Spleen (tissue), 11 donors: ENCODE measurements around the gene MISFA. TPM values are rescaled to one million over a fixed set of nuclear protein-coding genes. Genes with fewer than 3 reads are reported as not detected.

ENCODE experiments used
- DNase-seq: peaks from one replicate; pipeline ENCODE4 v3.0.0-alpha.2; 2020
- H3K27ac ChIP-seq, 8 donors: fragments of 200-600 bp; sonication (generic) in 7 of 8; 1 replicate in 4 of 8; 2 replicates in 4 of 8; pipeline versions ENCODE4 v1.5.0 to v1.8.0; 2016 to 2021; ENCODE audit warnings: inconsistent platforms in 4 of 8, mild to moderate bottlenecking in 4 of 8, moderate library complexity in 1 of 8
- H3K27me3 ChIP-seq, 7 donors: fragments of 200-600 bp; sonication (generic) in 6 of 7; replicated peaks in 1 of 7; 1 replicate in 4 of 7; 2 replicates in 3 of 7; pipeline versions ENCODE4 v1.5.0 to v1.8.0; 2016 to 2021; ENCODE audit warnings: inconsistent platforms in 3 of 7, mild to moderate bottlenecking in 1 of 7
- H3K36me3 ChIP-seq, 6 donors: fragments of 200-600 bp; sonication (generic) in 5 of 6; 1 replicate in 4 of 6; 2 replicates in 2 of 6; pipeline versions ENCODE4 v1.5.0 to v1.8.0; 2016 to 2021; ENCODE audit warnings: inconsistent platforms in 2 of 6
- H3K4me1 ChIP-seq, 6 donors: fragments of 200-600 bp; sonication (generic) in 5 of 6; 1 replicate in 3 of 6; 2 replicates in 3 of 6; pipeline versions ENCODE4 v1.5.0 to v1.8.0; 2016 to 2021; ENCODE audit warnings: inconsistent platforms in 3 of 6
- H3K4me3 ChIP-seq, 8 donors: fragments of 200-600 bp; sonication (generic) in 7 of 8; 1 replicate in 4 of 8; 2 replicates in 4 of 8; pipeline versions ENCODE4 v1.5.0 to v1.8.0; 2016 to 2021; ENCODE audit warnings: inconsistent platforms in 4 of 8, mild to moderate bottlenecking in 4 of 8, moderate library complexity in 2 of 8
- H3K9me3 ChIP-seq, 8 donors: fragments of 200-600 bp; sonication (generic) in 7 of 8; 1 replicate in 4 of 8; 2 replicates in 4 of 8; pipeline versions ENCODE4 v1.5.0 to v1.8.0; 2016 to 2021; ENCODE audit warnings: inconsistent platforms in 4 of 8
- POLR2A ChIP-seq, 3 donors: fragments of 450-650 bp; IDR thresholded peaks; one replicate each; pipeline ENCODE4 v1.5.1; 2017; ENCODE audit warnings: antibody characterized with exemption in 3 of 3, mild to moderate bottlenecking in 1 of 3
- POLR2AphosphoS5 ChIP-seq, 3 donors: sonication (generic); formaldehyde crosslinking; IDR thresholded peaks; one replicate each; pipeline ENCODE4 v1.5.1; 2017; ENCODE audit warnings: antibody characterized with exemption in 3 of 3
- WGBS, 5 donors: extraction: QIAGEN DNeasy Blood & Tissue Kit in 3 of 5; methylation state at CpG; one replicate each; pipeline versions ENCODE4 v1.1.5 to v1.1.7; 2013 to 2018; 5-methylcytosine and 5-hydroxymethylcytosine counted together
- intact Hi-C: fragments of 100-400 bp; cut with DNase I; formaldehyde crosslinking; loops from one replicate; pipeline ENCODE4 v1.15.0; 2023; ENCODE audit warnings: low total_unique reads
- polyA plus RNA-seq, 3 donors: library from polyadenylated mRNA; stranded (reverse); fragments of 200-250 nt; gene quantifications; one replicate each; pipeline ENCODE4 v1.2.1, GENCODE V29; 2013
- total RNA-seq, 7 donors: library from RNA; depleted of rRNA in 3 of 7; stranded (reverse); fragments of >200 nt in 3 of 7; fragmentation: NEBNext Ultra II Directional in 4 of 7; extraction: Animal tissue kit (Norgen Biotek cat#: 25700) in 4 of 7; gene quantifications; one replicate each; pipeline versions ENCODE4 v1.1.0 to v1.2.1, GENCODE V29; 2016 to 2021
- TF ChIP-seq, protein P1 (sequence below), 11 experiments: fragments of 200-600 bp in 7 of 11; fragments of 450-650 bp in 4 of 11; sonication (generic) in 4 of 11; IDR thresholded peaks in 8 of 11; conservative IDR thresholded peaks in 3 of 11; 1 replicate in 7 of 11; 2 replicates in 4 of 11; pipeline versions ENCODE4 v1.4.0 to v1.8.0; 2016 to 2021; ENCODE audit warnings: antibody characterized with exemption in 11 of 11, inconsistent platforms in 4 of 11, mild to moderate bottlenecking in 1 of 11
- donor health status: healthy with polysubstance abuse.
- donor health status: DM: no; HTN: no; CAD: no; lungs with moderate emphysema.
- donor health status: DM: no; HTN: no; CAD: no.
- donor health status: Bipolar disorder and iron deficiency.
- donor health status: healthy.
- donor health status: DM: no; HTN: no; CAD: no.
- donor health status: DM: yes; HTN: yes; CAD: no.

The MISFA gene
- total and polyA plus RNA-seq, 10 donors, result 0.83 to 4.4 (median 1.8) TPM; not detected in 1

DNA sequence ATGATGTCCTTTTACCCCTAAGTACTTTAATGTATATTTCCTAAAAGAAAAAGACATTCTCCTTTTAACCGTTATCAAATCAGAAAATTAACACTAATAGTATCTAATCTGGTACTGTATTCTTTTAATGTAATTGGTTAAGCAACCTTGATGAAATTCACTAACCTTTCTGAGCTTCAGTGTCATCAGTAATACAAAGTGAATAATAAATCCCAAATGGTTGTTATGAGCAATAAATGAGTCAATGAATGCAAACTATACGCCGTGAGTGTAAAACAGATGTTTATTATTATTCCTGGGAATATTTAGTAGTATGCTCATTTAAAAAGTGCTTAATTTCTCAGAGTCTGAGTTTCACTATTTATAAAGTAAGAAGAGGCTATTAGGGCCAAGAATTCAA lies 32.5 kb upstream of the MISFA start:
- intact Hi-C loops, result no loop called here
- H3K4me3 ChIP-seq, result no peak overlapping the region
- no peak overlapping the region for H3K27ac ChIP-seq
- TF ChIP-seq POLR2A (IDR thresholded peaks at IDR 0.05) (no peak), POLR2AphosphoS5 (IDR thresholded peaks at IDR 0.05) (no peak)
- TF ChIP-seq, protein P1, sequence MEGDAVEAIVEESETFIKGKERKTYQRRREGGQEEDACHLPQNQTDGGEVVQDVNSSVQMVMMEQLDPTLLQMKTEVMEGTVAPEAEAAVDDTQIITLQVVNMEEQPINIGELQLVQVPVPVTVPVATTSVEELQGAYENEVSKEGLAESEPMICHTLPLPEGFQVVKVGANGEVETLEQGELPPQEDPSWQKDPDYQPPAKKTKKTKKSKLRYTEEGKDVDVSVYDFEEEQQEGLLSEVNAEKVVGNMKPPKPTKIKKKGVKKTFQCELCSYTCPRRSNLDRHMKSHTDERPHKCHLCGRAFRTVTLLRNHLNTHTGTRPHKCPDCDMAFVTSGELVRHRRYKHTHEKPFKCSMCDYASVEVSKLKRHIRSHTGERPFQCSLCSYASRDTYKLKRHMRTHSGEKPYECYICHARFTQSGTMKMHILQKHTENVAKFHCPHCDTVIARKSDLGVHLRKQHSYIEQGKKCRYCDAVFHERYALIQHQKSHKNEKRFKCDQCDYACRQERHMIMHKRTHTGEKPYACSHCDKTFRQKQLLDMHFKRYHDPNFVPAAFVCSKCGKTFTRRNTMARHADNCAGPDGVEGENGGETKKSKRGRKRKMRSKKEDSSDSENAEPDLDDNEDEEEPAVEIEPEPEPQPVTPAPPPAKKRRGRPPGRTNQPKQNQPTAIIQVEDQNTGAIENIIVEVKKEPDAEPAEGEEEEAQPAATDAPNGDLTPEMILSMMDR (IDR thresholded peaks at IDR 0.05 in 8 of 11, conservative IDR thresholded peaks at IDR 0.05 in 3 of 11), result no peak
- no peak for DNase-seq
- WGBS, 5 donors, result 96 to 98% (median 97%) methylated on average over 3 of the region's 3 CpGs
- no peaks in the 10 kb centered on the region for H3K27me3 ChIP-seq
- H3K9me3 ChIP-seq, result no peaks in the 10 kb centered on the region
- H3K4me1 ChIP-seq, result no peaks in the 10 kb centered on the region
- peaks cover 0 to 99% (median 48%) of the 10 kb centered on the region in 6 donors for H3K36me3 ChIP-seq

DNA sequence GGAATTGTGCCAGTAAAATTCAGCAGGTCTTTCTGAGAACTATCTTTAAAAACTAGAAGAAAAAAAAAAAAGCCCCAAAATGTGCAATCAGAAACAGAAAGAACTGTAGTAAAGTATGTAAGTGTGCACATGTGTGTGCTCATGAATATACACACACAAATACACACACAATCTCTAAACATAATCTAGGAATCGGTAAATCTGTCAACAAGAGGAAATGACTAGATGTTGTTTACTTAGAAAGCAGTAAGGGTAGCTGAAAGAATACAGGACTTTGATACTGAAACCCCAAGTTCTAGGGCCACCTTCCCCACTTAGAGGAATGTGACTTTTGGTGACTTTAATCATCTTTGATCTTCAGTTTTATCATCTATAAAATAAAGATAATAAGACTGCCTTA lies 24.2 kb upstream of the MISFA start:
- no peak for DNase-seq
- TF ChIP-seq POLR2AphosphoS5 (IDR thresholded peaks at IDR 0.05), result no peak
- TF ChIP-seq, protein P1 (IDR thresholded peaks at IDR 0.05 in 8 of 11, conservative IDR thresholded peaks at IDR 0.05 in 3 of 11), result no peak
- no peak for TF ChIP-seq POLR2A (IDR thresholded peaks at IDR 0.05)
- Histone ChIP-seq H3K4me3 (no peak overlapping the region), H3K27ac (no peak overlapping the region), H3K4me1 (peaks cover 0 to 10% (median 0%) of the 10 kb centered on the region in 6 donors), H3K9me3 (no peaks in the 10 kb centered on the region), H3K36me3 (peaks cover 0 to 91% (median 30%) of the 10 kb centered on the region in 6 donors), H3K27me3 (no peaks in the 10 kb centered on the region)
- intact Hi-C loops, result no loop called here
- WGBS, 5 donors, result 64 to 87% (median 72%) methylated on average over 1 of the region's 1 CpG

DNA sequence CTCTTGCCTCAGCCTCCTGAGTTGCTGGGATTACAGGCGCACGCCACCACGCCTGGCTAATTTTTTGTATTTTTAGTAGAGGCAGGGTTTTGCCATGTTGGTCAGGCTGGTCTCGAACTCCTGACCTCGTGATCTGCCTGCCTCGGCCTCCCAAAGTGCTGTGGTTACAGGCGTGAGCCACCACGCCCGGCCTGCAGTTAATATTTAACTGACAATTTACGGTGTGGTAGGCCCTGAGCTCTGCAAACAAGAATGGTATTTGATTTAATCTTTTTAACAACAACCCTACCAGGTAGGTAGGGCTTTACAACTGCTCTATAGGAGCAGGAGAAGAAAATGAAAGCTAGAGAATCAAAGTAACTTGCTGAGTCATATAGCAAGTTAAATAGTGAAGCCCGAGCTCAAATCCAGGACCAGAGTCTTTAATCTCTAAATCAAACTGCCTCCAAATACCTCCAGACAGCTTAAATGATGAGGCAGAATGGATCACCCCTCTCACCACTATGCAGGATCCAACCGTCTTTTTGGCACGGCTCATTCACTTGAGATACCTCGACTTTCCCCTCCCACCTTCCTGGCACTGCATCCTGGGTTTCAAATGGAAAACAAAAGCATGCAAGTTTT lies 20.5 kb upstream of the MISFA start:
- peaks cover 0 to 58% (median 21%) of the 10 kb centered on the region in 6 donors for H3K36me3 ChIP-seq
- no peak overlapping the region for H3K27ac ChIP-seq
- H3K9me3 ChIP-seq, result no peaks in the 10 kb centered on the region
- WGBS, 5 donors, result 71 to 82% (median 77%) methylated on average over 14 of the region's 14 CpGs
- DNase-seq, result no peak
- no peaks in the 10 kb centered on the region for H3K27me3 ChIP-seq
- no peak for TF ChIP-seq POLR2A (IDR thresholded peaks at IDR 0.05)
- TF ChIP-seq, protein P1 (IDR thresholded peaks at IDR 0.05 in 8 of 11, conservative IDR thresholded peaks at IDR 0.05 in 3 of 11), result no peak
- no peak for TF ChIP-seq POLR2AphosphoS5 (IDR thresholded peaks at IDR 0.05)
- H3K4me1 ChIP-seq, result peaks cover 0 to 10% (median 0%) of the 10 kb centered on the region in 6 donors
- H3K4me3 ChIP-seq, result no peak overlapping the region
- intact Hi-C loops, result no loop called here

DNA sequence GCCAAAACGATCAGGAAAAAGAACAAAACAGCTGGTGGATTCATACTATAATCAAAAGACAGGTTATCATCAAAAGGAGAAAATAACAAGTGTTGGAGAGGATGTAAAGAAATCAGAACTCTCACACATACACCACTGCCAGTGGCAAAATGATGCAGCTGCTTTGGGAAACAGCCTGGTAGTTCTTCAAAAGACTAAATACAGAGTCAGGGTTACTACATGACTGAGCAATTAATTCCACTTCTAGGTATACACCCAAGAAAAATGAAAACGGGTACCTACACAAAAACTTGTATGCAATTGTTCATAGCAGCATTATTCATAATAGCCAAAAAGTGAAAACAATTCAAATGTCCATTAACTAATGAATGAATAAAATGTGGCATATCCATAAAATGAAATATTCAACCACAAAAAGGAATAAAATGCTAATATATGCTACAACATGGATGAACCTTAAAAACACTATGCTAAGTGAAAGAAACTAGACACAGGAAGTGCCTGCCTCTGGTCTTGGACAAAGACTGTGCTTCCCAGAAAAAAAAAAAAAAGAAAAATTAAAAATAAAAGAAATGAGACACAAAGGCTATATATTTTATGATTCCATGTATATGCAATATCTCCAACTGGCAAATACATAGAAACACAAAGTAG lies 19.3 kb upstream of the MISFA start:
- H3K4me1 ChIP-seq, result peaks cover 0 to 10% (median 0%) of the 10 kb centered on the region in 6 donors
- DNase-seq, result no peak
- no peak overlapping the region for H3K27ac ChIP-seq
- TF ChIP-seq POLR2A (IDR thresholded peaks at IDR 0.05) (no peak), POLR2AphosphoS5 (IDR thresholded peaks at IDR 0.05) (no peak)
- TF ChIP-seq, protein P1 (IDR thresholded peaks at IDR 0.05 in 8 of 11, conservative IDR thresholded peaks at IDR 0.05 in 3 of 11), result no peak
- WGBS, 5 donors, result 87 to 97% (median 91%) methylated on average over 2 of the region's 2 CpGs
- H3K9me3 ChIP-seq, result no peaks in the 10 kb centered on the region
- H3K36me3 ChIP-seq, result peaks cover 0 to 46% (median 14%) of the 10 kb centered on the region in 6 donors
- no peaks in the 10 kb centered on the region for H3K27me3 ChIP-seq
- no peak overlapping the region for H3K4me3 ChIP-seq
- intact Hi-C loops, result no loop called here
